GM18861 (cell line): Measurements from ENCODE around the gene FOXL2.

Experiments used
- ATAC-seq: cut with Tn5 transposase; IDR thresholded peaks from one replicate; pipeline ENCODE4 v1.9.1; 2021; ENCODE audit not compliant: unreplicated experiment

FOXL2 gene

GRCh38 chr3:138898301-138898700 is 48.6 kb downstream of the FOXL2 start:
- no peak for ATAC-seq
